AG10803 (cell line): ENCODE measurements around the gene ITPR2.

ENCODE experiments used
- DNase-seq: peaks from one replicate; pipeline ENCODE4 v3.0.0; 2010; ENCODE audit warnings: low read depth
- H3K4me3 ChIP-seq: 2 replicates; pipeline ENCODE4 v1.5.1; 2011; ENCODE audit warnings: mild to moderate bottlenecking, low read length, control low read depth
- CTCF ChIP-seq: conservative IDR thresholded peaks from 2 replicates; pipeline ENCODE4 v1.5.1; 2011; ENCODE audit warnings: mild to moderate bottlenecking, low read length, control low read depth, inconsistent platforms

ITPR2 gene

GRCh38 chr12:26832822-26833742, at the start of gene ITPR2:
Gene ITPR2, minus strand, starts transcription at chr12:26833194. Its CDS starts 413 bp downstream, at chr12:26832781.
- peak within 1 kb of the TSS; percentile 91 for H3K4me3 ChIP-seq
- DNase-seq, result peak; percentile 82
- TF ChIP-seq CTCF, result no peak

DNA sequence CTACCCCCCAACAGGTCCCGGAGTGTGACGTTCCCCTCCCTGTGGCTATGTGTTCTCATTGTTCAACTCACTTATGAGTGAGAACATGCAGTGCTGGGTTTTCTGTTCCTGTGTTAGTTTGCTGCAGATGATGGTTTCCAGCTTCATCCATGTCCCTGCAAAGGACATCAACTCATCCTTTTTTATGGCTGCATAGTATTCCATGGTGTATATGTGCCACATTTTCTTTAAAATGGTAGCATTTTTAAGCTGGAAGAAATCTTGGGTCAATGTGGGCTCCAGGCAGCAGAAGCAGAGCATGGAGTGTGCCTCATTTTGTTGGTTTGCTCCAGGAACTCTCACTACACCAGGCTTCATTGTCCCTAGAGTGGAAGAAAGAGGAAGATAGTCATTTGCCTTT, 47.6 kb upstream of the ITPR2 start:
- no peak for DNase-seq
- no peak for TF ChIP-seq CTCF
- no peak overlapping the region for H3K4me3 ChIP-seq

- DNase-seq, result peak; percentile 8
- no peak overlapping the region for H3K4me3 ChIP-seq
- TF ChIP-seq CTCF, result no peak
These were observed 45.7 kb upstream of the ITPR2 start for GRCh38 chr12:26878661-26879119.

GRCh38 chr12:26874501-26875296, 41.7 kb upstream of the ITPR2 start:
- no peak for TF ChIP-seq CTCF
- DNase-seq, result no peak

GRCh38 chr12:26872625-26873024, 39.6 kb upstream of the ITPR2 start:
- no peak for DNase-seq
- no peak for TF ChIP-seq CTCF
- H3K4me3 ChIP-seq, result no peak overlapping the region

More at GRCh38 chr12:26874501-26875296, 41.7 kb upstream of the ITPR2 start:
- H3K4me3 ChIP-seq, result no peak overlapping the region

DNA sequence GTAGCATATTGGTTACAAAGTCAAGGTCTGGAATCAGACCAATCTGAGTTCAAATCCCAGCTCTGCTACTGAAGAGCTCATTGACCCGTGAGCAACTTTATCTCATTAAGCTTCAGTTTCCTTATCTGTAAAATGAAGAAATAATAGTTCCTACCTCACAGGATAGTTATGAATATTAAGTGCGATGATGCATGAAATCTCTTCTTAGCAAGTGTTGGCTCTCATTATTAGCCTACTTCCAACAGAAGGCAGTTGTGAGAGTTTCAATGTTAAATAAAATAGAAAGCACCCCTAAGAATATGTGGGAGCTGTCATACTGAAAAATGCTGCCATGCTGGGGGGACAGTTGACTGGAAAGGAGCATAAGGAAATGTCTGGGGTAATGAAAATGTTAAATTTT, 39.0 kb upstream of the ITPR2 start:
- TF ChIP-seq CTCF, result no peak
- DNase-seq, result no peak
- no peak overlapping the region for H3K4me3 ChIP-seq
